HG03060 (cell line): ENCODE data around the gene CDC42BPA.

Experiments used
- ATAC-seq: cut with Tn5 transposase; IDR thresholded peaks from one replicate; pipeline ENCODE4 v1.9.1; 2021; ENCODE audit warnings: low read depth, moderate number of reproducible peaks; ENCODE audit not compliant: unreplicated experiment

The CDC42BPA gene

GRCh38 chr1:227082999-227083746, 235.1 kb downstream of the CDC42BPA start:
- no peak for ATAC-seq

GRCh38 chr1:227077783-227078182, 240.5 kb downstream of the CDC42BPA start:
- no peak for ATAC-seq

- no peak for ATAC-seq
Observed at GRCh38 chr1:227073786-227074185, 244.5 kb downstream of the CDC42BPA start.

GRCh38 chr1:227072991-227073390, 245.3 kb downstream of the CDC42BPA start:
- no peak for ATAC-seq

GRCh38 chr1:227071895-227072587, 246.3 kb downstream of the CDC42BPA start:
- ATAC-seq = no peak

GRCh38 chr1:227070638-227071285, 247.5 kb downstream of the CDC42BPA start:
- no peak for ATAC-seq

GRCh38 chr1:227069490-227069889, 248.8 kb downstream of the CDC42BPA start:
- no peak for ATAC-seq

- no peak for ATAC-seq
Observed at GRCh38 chr1:227068883-227069282, 249.4 kb downstream of the CDC42BPA start.

- no peak for ATAC-seq
Observed at GRCh38 chr1:227066999-227067398, 251.3 kb downstream of the CDC42BPA start.

- no peak for ATAC-seq
Observed at GRCh38 chr1:227065311-227065710, 253.0 kb downstream of the CDC42BPA start.

- ATAC-seq = no peak
Observed at GRCh38 chr1:227062306-227062705, 256.0 kb downstream of the CDC42BPA start.

- no peak for ATAC-seq
Observed at GRCh38 chr1:227059076-227059475, 259.2 kb downstream of the CDC42BPA start.

GRCh38 chr1:227058321-227058751, 260.0 kb downstream of the CDC42BPA start:
- ATAC-seq = no peak

GRCh38 chr1:227049253-227049652, 269.0 kb downstream of the CDC42BPA start:
- no peak for ATAC-seq

GRCh38 chr1:227043755-227044154, 274.5 kb downstream of the CDC42BPA start:
- no peak for ATAC-seq

GRCh38 chr1:227042292-227042691, 276.0 kb downstream of the CDC42BPA start:
- ATAC-seq = no peak

GRCh38 chr1:227038401-227038800, 279.9 kb downstream of the CDC42BPA start:
- no peak for ATAC-seq

- ATAC-seq = no peak
Observed at GRCh38 chr1:227037121-227037520, 281.2 kb downstream of the CDC42BPA start.

- ATAC-seq = no peak
Observed at GRCh38 chr1:227035316-227035715, 283.0 kb downstream of the CDC42BPA start.

- no peak for ATAC-seq
Observed at GRCh38 chr1:227033880-227034279, 284.4 kb downstream of the CDC42BPA start.

- no peak for ATAC-seq
Observed at GRCh38 chr1:227032396-227032795, 285.9 kb downstream of the CDC42BPA start.
